IPS-18c (cell line): ENCODE measurements around the gene RANGAP1.
A peak's percentile ranks its signal among the peaks of the same experiment; 100 is the strongest.
"Not testable (repeated sequence)": the region's sequence is repeated elsewhere in the genome, so short reads cannot be mapped to it uniquely, and the experiment has no call there.

Experiments
- H3K4me3 ChIP-seq: 2 replicates; pipeline ENCODE4 v1.7.0; 2013; ENCODE audit warnings: low read depth, mild to moderate bottlenecking, low read length, moderate library complexity; ENCODE audit not compliant: insufficient read depth
- H3K9me3 ChIP-seq: one replicate; pipeline ENCODE4 v1.6.1; 2013; ENCODE audit warnings: mild to moderate bottlenecking, low read length, moderate library complexity; ENCODE audit not compliant: control insufficient read depth, insufficient read depth

RANGAP1 gene

DNA sequence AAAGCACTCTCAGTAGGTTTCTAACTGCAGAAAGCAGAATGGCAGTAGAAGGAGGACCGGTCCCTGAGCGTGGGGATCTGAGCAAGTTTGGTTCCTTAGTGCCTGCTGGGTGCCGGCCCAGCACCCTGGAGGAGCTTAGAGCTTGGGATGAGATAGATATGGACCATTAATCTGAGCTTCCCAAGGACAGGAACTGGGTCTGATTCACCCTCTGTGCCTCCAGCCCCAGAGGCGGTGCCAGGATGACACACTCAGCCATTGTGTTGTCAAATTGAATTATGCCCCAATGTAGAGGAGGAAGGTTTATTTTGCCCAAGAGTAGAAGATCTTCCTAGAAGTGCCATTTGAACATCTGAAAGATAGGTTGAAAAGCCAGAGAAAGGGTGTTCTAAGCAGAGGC, 19.7 kb upstream of the RANGAP1 start:
- Histone ChIP-seq H3K9me3 (no peaks in the 10 kb centered on the region), H3K4me3 (no peak overlapping the region)

DNA sequence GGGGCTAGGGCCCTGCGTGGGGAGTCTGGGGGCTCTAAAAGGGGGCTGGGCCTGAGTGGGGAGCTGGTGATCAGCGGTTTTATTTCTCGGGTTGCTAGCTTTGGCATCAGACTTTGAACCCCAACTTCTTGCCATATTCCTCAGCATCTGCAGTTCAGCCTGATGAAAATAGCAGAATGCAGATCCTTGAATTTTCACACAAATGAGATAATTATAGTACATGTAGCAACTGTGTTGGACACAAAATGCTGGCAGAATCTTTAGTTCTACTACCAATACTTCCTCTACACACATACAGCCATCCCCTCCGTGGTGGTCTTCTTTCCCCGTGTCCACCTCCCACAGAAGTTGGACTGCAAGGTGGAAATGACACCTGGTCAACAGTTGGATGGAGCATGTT, 16.8 kb upstream of the RANGAP1 start:
- Histone ChIP-seq H3K4me3 (peak overlapping the region; percentile 81), H3K9me3 (no peaks in the 10 kb centered on the region)

- H3K4me3 ChIP-seq = peak overlapping the region; percentile 81
- no peaks in the 10 kb centered on the region for H3K9me3 ChIP-seq
These were observed 16.2 kb upstream of the RANGAP1 start for GRCh38 chr22:41302021-41302767.

DNA sequence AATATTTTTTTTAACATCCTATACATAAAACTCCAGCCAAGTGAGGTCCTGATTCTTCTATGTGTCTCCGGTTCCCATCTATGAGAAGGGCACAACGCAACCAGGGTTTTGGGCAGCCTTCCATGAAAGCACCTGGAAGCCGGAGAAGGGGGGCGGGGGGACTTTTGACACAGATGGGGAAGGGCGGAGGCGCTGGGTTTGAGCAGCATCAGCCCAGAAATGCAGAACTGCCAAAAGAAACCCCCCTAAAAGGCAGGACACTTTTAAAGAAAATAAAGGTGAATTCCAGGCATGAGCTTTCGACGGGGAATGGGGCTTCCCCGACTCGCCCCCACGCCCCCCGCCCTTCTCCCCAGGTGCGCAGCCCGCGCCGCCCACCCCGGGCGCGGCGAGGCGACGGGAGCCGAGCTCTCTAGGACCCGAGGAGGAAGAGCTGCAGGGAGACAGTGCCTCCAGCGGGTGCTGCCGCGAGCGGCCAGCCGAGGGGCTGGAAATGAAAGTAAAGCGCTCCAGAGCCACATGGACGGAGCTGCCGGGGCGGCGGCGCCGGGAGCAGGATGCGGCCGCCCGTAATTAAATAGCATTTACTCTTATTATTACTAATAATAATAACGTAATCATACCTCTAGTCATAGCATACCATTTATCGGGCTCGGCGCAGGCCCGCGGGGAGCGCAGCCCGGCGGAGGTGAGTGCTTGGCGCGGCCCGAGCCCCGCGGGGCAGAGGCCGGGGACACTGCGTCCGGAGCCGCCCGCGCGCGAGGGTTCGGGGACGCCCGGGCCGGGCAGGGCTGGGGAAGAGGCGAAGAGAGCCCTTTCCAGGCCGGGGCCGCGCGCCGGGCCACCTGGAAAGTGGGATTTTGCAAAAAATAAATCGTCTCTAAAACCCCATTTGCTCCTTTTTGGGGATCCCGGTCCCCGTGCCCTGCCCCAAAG, 15.4 kb upstream of the RANGAP1 start, which contains the start of gene ZC3H7B:
Gene ZC3H7B (plus strand): TSS at position 441 of the 936 bp plus-strand sequence. CDS start 19,136 bp downstream, outside the sequence.
- Histone ChIP-seq H3K4me3 (peak within 1 kb of the TSS; percentile 81), H3K9me3 (no peaks in the 10 kb centered on the region)

DNA sequence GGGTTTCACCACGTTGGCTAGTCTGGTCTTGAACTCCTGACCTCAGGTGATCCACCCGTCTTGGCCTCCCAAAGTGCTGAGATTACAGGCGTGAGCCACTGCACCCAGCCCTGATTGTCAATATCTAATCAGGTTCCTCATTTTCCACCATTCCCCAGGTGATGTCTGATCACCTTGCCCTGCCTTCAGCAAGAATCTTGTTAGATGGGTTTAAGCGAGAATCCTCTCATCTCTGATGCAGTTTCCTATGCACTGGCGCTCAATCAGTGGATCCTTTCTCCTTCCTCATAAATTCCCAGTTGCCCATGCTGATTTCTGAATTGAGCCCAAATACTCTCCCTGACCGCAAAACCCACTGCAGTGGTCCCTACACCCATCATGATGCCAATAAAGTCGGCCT, 14.7 kb upstream of the RANGAP1 start:
- H3K4me3 ChIP-seq = 0 out of 2 replicates have a peak overlapping the region, but pooled peaks have one; percentile 81
- no peaks in the 10 kb centered on the region for H3K9me3 ChIP-seq

DNA sequence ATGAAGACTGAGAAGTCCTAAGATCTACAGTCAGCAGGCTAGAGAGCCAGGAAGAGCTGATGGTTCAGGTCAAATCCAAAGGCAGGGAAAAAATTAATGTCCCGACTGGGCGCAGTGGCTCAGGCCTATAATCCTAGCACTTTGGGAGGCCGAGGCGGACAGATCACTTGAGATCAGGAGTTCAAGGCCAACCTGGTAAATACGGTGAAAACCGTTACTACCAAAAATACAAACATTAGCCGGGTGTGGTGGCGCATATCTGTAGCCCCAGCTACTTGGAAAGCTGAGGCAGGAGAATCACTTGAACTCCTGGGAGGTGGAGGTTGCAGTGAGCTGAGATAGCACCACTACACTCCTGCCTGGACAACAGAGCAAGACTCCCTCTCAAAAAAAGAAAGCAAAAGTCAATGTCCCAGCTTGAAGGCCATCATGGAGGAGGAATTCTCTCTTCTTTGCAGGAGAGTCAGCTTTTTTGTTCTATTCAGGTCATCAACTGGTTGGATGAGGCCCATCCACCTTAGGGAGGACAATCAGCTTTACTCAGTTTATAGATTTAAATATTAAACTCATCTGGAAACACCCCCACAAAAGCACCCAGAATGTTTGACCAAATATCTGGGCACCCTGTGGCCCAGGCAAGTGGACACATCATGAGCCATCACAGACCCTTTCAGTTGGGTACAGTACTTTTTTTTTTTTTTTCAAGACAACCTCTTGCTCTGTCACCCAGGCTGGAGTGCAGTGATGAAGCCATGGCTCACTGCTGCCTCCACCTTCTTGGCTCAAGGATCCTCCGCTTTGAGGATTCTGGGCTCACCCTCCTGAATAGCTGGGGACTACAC, 11.1 kb upstream of the RANGAP1 start:
- Histone ChIP-seq H3K9me3 (peaks cover 3% of the 10 kb centered on the region), H3K4me3 (no peak overlapping the region)

DNA sequence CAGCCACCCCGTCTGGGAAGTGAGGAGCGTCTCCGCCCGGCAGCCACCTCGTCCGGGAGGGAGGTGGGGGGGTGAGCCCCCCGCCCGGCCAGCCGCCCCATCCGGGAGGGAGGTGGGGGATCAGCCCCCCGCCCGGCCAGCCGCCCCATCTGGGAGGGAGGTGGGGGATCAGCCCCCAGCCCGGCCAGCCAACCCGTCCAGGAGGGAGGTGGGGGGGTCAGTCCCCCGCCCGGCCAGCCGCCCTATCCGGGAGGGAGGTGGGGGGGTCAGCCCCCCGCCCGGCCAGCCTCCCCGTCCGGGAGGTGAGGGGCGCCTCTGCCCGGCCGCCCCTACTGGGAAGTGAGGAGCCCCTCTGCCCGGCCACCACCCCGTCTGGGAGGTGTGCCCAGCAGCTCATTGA, 8.8 kb upstream of the RANGAP1 start:
- H3K4me3 ChIP-seq, H3K9me3 ChIP-seq: not testable (repeated sequence)

DNA sequence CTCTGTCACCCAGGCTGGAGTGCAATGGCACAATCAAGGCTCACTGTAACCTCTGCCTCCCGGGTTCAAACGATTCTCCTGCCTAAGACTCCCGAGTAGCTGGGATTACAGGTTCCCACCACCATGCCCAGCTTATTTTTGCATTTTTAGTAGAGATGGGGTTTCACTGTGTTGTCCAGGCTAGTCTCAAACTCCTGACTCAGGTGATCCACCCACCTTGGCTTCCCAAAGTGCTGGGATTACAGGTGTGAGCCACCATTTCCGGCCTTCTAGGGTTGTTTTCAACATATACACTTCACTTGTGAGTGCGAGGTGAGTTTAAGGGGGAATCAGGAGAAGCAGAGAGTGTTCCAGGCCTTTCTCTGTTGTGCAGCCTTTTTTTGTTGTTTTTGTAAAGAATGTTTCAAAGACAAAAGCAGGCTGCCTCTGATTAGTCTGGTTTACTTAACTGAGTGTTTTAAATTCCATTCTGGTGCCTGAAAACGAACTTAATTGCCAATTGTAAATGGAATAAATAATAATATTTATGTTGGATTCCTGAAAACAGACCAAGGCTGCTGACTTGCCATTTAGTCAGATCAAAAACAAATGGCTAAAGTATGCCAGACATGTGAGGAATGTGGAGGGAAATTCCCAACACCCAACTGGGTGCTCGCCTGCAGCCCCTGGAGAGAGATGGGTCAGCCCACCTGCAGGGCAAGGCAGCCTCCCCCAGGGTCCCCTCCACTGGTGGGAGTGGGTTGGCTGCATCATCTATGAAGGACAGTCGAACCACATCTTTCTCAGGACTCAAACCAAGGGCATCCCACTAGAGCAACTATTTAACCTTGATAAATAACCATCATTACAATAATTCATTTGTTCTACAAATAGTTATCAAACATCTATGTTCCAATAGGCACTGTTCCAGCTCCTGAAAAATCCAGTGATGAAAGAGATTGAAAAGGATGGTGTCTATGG, 4.6 kb upstream of the RANGAP1 start:
- no peak overlapping the region; the same call in 1 of the 2 replicates for H3K4me3 ChIP-seq
- peaks cover 5% of the 10 kb centered on the region for H3K9me3 ChIP-seq

DNA sequence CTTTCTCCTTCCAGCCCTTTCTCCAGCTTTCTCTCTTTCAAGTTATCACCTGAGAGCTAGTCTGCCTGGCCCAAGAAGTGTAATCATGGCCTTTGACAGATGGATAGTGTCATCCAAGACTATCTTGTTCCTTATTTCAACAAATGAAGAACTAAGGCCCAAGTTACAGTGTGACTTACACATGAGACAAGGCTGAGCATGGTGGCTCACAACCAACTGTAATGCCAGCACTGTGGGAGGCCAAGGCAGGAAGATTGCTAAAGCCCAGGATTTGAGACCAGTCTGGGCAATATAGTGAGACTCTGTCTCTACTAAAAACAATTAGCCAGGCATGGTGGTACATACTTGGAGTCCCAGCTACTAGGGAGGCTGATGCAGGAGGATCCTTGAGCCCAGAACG, 3.7 kb upstream of the RANGAP1 start:
- peaks cover 5% of the 10 kb centered on the region for H3K9me3 ChIP-seq
- no peak overlapping the region for H3K4me3 ChIP-seq

DNA sequence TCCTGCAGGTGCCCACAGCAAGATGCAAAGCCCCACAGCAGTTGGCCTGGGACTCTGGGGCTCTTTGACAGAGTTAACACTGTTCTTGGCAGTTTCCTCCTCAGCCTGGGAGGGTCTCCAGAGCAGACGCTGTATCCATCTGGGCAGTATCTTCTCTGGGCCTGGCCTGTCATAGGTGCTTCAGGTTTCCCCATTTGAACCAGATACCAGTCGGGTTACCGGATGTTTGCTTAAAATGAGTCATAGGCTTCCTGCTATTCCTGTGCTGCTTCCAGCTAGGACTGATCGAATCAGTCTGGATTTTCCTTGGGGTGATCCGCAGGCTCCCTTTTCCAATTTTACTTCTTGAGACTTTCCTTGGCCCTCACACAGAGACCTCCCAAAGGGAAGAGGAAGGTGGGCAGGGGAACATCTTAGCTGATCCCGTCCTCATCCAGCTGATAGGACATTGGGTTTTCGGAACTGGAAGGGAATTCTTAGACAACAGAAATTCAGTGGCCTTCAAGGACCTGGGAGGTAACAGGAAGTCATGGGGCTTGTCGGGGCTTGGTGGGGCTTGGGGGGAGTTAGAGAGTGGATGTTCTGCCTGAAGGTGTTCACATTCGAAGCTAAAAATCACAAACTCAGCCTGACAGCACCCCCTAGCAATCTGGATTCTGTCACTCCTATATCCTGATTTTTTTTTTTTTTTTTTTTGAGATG, 2.4 kb upstream of the RANGAP1 start:
- H3K9me3 ChIP-seq = peaks cover 3% of the 10 kb centered on the region
- no peak overlapping the region; the same call in 1 of the 2 replicates for H3K4me3 ChIP-seq

DNA sequence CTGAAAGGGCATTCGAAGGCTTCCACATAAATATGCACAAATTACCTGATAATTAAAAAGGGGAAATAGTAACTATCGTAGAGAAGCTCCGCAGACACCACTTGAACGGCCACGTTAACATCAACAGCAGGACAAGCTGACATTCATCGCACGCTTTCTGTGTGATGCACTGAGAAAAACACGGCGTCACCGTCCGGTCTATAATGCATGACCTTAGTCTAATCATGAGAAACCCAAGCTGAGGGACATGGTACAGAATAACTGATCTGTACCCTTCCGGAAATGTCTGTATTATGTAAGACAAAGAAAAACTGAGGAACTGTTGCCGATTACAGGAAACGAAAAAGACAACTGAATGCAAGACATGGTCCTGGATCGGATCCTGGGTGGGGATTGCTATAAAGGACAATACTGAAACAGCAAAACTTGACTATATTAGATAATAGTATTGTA, 678 bp upstream of the RANGAP1 start:
- peak overlapping the region; percentile 47; the same call in 1 of the 2 replicates for H3K4me3 ChIP-seq
- H3K9me3 ChIP-seq = peaks cover 3% of the 10 kb centered on the region

DNA sequence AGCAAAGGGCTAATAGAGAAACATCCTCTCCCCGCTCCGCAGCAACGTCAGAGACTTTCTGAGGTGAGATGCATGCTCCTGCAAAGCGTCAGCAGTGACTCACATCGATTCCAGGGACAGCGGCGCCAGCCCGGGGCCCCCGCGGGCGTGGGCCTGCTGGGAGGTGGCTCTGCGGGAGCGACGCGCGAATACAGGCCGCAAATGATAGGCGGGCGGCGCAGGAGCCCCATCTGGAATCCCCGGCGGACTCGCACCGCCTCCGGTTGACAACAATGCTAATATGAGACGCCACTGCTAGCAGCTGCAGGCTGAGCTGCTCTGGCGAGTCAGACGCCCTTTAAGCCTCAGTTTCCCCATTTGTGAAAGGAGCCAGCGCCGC, 557 bp downstream of the RANGAP1 start:
- Histone ChIP-seq H3K9me3 (no peaks in the 10 kb centered on the region), H3K4me3 (peak overlapping the region; percentile 84)

DNA sequence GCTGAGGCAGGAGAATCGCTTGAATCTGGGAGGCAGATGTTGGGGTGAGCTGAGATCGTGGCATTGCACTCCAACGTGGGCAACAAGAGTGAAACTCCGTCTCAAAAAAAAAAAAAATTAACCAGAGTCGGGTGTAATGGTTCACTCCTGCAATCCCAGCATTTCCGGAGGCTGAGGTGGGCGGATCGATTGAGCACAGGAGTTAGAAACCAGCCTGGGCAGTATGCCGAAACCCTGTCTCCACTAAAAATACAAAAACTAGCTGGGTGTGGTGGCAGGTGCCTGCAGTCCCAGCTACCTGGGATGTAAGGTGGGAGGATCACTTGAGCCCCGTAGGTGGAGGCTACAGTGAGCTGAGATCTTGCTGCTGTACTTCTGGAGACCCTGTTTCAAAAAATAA, 1.5 kb downstream of the RANGAP1 start:
- Histone ChIP-seq H3K9me3 (no peaks in the 10 kb centered on the region), H3K4me3 (no peak overlapping the region)

- no peaks in the 10 kb centered on the region for H3K9me3 ChIP-seq
- no peak overlapping the region for H3K4me3 ChIP-seq
These were observed 5.1 kb downstream of the RANGAP1 start for GRCh38 chr22:41280854-41281253.

DNA sequence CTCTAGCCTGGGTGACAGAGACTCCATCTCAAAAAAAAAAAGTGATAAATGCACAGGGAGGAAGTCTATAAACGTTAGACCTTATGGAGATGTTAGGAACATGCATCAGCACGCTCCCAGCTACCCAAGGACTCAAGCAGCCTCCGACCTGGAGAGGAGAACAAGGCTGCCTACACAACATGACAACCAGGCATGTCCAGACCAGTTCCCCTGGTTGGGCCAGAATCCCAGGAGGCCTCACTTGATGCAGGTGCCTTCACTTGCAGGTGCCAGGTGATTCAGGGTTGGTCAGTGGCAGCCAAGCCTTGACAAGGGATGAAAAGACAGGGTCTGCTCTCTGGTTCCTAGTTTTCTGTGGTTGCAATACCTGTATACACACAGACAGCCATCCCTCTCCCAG, 5.9 kb downstream of the RANGAP1 start:
- Histone ChIP-seq H3K4me3 (no peak overlapping the region; the same call in 1 of the 2 replicates), H3K9me3 (no peaks in the 10 kb centered on the region)

DNA sequence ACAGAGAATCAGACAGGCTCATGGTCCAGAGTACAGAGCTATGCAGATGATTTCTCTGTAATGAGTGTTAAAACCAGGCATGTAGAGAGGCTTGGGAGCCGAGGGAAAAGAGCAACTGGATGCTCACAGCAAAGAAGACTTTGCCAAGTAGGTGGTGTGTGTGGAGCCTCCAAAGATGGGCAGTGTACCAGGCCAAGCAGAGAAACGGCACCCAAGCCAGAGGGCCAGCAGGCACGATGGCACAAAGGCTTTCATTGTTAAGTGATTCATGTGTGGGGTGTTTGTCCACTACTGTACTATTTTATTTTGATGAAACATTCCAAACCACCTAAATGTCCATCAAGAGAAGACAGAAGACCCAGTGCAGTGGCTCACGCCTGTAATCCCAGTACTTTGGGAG, 11.1 kb downstream of the RANGAP1 start:
- Histone ChIP-seq H3K9me3 (no peaks in the 10 kb centered on the region), H3K4me3 (no peak overlapping the region)
